ENCODE measurements around the gene CEP112. TPM values are rescaled to one million over a fixed set of nuclear protein-coding genes. Genes with fewer than 3 reads are reported as not detected.

The CEP112 gene
- total and polyA plus RNA-seq, 9 of the 15 experiments (the other 6 are each of a cell fraction or from before 2014, with no cell fraction given): 0.84 TPM; not detected in 8

- Histone ChIP-seq H3K9me1 (ENCODE audit: control insufficient read depth, insufficient read depth, low read length) (no peaks in the 10 kb centered on the region), H3K4me3 (no peak overlapping the region), H4K20me1 (replicated peaks; ENCODE audit: control insufficient read depth, insufficient read depth, low read length) (no peaks in the 10 kb centered on the region), H3K79me2 (ENCODE audit: control insufficient read depth, insufficient read depth, low read length) (no peaks in the 10 kb centered on the region), H3K4me1 (replicated peaks in 1 of 2; ENCODE audit: control insufficient read depth in 2 of 2, insufficient read depth in 2 of 2, low read length in 2 of 2) (no peaks in the 10 kb centered on the region), H2AFZ (ENCODE audit: low read depth, low read length) (no peak overlapping the region), H3K9me3 (replicated peaks; ENCODE audit: control insufficient read depth, insufficient read depth, low read depth, low read length) (no peaks in the 10 kb centered on the region), H3K27me3 (ENCODE audit: control insufficient read depth in 2 of 2, insufficient read depth in 2 of 2, low read length in 2 of 2) (no peaks in the 10 kb centered on the region), H3K27ac (ENCODE audit: extremely low read depth, low read depth, low read length) (no peak overlapping the region), H3K36me3 (ENCODE audit: control insufficient read depth, insufficient read depth, low read length) (no peaks in the 10 kb centered on the region), H3K4me2 (ENCODE audit: insufficient read depth, low read length) (no peak overlapping the region), H3K9ac (ENCODE audit: insufficient read depth in 1 of 2, low read depth in 2 of 2, low read length in 2 of 2) (no peak overlapping the region)
- no TSS peak for BruUV-seq (replicated peaks)
- no peak for DNase-seq (ENCODE audit: extremely low read depth in 1 of 4, low spot score in 3 of 4)
- WGBS (ENCODE audit: insufficient coverage, low coverage, missing lambda C conversion rate): 0% methylated on average over 2 of the region's 2 CpGs
- FAIRE-seq: no peak
- POLR2A ChIA-PET: no interaction called here
- in situ Hi-C loops (cut with MboI): no loop called here
- ATAC-seq: no peak
- CTCF ChIA-PET (ENCODE audit: low intra/inter-chr PET ratio): no interaction called here
- intact Hi-C loops (cut with micrococcal nuclease): no loop called here
- TF ChIP-seq FIP1L1 (IDR thresholded peaks at IDR 0.05; ENCODE audit: low read depth, low read length, poor library complexity, severe bottlenecking) (no peak), ZNF512 (tag; IDR thresholded peaks at IDR 0.05) (no peak), ZNF395 (CRISPR knock-in tag; IDR thresholded peaks at IDR 0.05) (no peak), SRF (CRISPR knock-in tag; IDR thresholded peaks at IDR 0.05) (no peak), SP1 (CRISPR knock-in tag; IDR thresholded peaks at IDR 0.05) (no peak), KDM4B (IDR thresholded peaks at IDR 0.05; ENCODE audit: borderline replicate concordance in 2 of 2, low read depth in 1 of 2) (no peak), CTCFL (IDR thresholded peaks at IDR 0.05; ENCODE audit: borderline replicate concordance, insufficient read depth, low read depth, low read length, poor library complexity, severe bottlenecking) (no peak), RBM22 (IDR thresholded peaks at IDR 0.05; ENCODE audit: low read depth, low read length, poor library complexity, severe bottlenecking) (no peak), KAT8 (IDR thresholded peaks at IDR 0.05; ENCODE audit: low read depth) (no peak), ESRRA (IDR thresholded peaks at IDR 0.05; ENCODE audit: borderline replicate concordance, low read depth) (no peak), ILK (tag; IDR thresholded peaks at IDR 0.05; ENCODE audit: borderline replicate concordance, low read depth) (no peak), RCOR1 (IDR thresholded peaks at IDR 0.05; ENCODE audit: borderline replicate concordance in 1 of 2, low read depth in 2 of 2, low read length in 2 of 2) (no peak)
Measured at GRCh38 chr17:65947831-65948230, 244.1 kb downstream of the CEP112 start.
